GM19467 (cell line): ENCODE measurements around the gene ANKRD60.

Source experiments
- ATAC-seq: cut with Tn5 transposase; IDR thresholded peaks from one replicate; pipeline ENCODE4 v1.9.1; 2021; ENCODE audit warnings: mild to moderate bottlenecking, moderate library complexity; ENCODE audit not compliant: unreplicated experiment

Gene ANKRD60, protein sequence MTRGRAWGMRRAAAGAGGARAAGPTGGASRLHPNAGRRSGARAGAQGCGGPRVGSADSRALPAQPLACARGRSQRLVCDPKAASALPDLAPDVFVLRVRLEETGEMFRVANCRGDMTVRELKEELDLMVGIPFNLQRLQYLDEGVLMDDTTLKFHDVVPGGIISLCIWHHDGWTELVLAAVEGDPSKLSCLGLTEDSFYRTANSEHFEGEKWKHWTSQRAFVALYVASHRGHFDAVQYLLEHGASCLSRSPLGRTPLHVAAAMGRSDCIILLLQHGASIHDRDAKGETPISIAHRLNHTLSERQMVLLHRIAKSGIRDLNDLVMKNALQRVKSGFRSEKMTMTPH

GRCh38 chr20:58228484-58229197 is at the start of gene ANKRD60:
ANKRD60 (minus strand) TSS chr20:58228653; CDS start chr20:58228653, 0 bp downstream.
- no peak for ATAC-seq

DNA sequence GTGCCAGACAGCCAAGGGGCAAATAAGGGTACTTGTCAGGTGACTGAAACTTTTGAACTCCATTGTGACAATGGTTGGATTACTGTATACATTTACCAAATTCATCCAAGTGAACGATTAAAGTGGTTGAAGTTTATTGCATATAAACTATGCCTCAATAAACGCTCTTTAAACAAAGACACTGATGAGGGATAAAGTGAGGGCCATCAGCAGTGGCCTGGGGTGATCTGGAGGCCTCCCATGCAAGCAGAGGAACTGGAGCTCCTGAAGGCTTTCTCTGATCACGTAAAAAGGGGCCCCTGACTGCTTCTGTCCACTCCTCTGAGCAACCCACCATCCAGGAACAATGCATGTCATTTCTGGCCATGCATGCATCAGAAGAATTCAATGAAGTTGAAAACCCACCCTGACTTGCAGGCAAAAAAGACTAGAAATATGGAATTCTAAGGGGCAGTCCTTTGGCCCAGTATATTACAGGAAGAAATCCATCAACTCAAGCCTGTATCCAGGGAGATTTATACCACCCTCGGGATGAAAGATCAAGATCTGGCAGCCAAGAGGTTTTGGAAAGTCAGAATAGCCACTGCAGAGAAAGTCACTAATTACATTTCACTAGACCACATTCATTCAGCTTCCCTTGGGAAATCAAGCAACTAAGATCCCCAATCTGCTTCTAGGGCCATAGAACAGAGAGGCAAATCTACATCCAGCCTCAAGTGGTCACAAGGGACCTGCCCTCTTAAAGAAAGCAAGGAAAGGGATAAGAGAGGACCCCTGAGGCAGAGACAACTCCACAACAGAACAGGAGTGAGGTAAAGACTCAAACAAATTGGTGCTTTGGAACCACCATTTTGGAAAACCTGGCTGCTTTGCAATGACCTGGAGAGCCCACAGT is 49.4 kb upstream of the ANKRD60 start:
- ATAC-seq, result no peak

- ATAC-seq, result no peak
Observed at GRCh38 chr20:58277107-58277506, 48.7 kb upstream of the ANKRD60 start.

DNA sequence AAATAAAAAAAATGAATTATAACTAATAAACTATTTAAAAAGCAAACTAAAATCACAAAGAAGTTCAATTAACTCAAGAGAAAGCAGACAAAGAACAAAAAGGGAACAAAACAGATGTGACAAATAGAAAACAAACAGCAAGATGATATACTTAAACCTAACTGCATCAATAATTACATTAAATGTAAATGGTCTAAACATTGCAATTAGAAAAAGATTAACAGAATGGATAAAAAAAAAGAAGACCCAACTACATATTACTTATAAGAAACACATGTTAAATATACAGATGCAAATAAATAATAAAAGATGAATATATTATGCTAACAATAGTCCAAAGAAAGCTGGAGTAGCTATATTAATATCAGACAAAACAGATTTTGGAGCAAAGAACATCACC is 45.9 kb upstream of the ANKRD60 start:
- ATAC-seq, result no peak

DNA sequence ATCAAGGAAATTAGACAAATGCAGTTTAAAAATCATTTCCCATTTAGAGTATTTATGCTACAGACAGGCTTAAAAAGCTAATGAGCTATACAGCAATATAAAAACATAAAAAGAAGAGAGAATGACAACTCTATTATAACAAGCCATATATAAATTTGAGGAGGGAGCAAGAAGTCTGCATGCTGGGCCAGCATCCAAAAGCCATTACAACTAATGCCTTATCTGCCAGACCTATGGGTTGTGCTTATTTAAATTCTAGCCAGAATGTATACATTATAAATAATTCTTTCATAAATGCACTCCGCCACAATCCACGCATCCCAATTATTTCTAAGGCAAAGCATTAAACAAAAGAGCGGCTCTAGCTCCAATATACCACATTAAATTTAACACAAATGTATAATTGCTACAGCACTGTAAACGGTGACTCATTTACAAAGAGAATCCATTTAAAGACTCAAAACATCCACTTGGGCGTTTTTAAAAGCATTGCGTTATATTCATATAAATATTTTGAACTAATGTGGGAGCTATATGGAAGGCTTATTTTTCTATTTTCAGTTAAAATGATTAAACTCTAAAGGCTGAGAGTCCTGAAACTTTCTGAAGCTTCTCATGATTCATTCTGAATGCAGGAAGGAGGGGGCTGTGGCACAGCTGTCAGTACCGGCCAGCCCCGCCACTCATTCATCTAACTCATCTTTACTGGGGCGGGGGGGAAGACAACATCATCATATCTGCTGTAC is 43.3 kb upstream of the ANKRD60 start:
- ATAC-seq, result no peak

- no peak for ATAC-seq
Observed at GRCh38 chr20:58268936-58269619, 40.6 kb upstream of the ANKRD60 start.

DNA sequence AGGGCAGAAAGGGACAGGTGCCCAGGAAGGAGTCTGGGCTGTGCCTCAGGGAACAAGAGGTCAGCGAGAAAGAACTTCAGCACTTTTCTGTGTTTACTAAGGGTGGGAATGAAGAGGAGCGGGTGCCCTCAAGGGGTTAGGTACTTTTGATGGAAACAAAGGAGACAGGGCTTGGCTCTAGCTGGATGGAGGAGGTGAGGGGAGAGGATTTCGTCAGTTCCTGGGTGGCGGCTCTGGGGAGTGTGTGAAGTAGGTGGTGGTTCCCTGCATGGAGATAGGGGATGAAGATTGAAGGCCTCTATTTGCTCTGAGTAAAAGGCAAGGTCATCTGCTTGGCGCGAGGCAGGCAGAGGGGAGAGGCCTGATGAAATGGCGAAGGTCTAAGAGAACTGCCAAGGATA is 40.0 kb upstream of the ANKRD60 start:
- no peak for ATAC-seq

GRCh38 chr20:58267389-58268215 is 39.1 kb upstream of the ANKRD60 start:
- ATAC-seq, result no peak

GRCh38 chr20:58264271-58264670 is 35.8 kb upstream of the ANKRD60 start:
- no peak for ATAC-seq

- no peak for ATAC-seq
Observed at GRCh38 chr20:58261660-58262059, 33.2 kb upstream of the ANKRD60 start.

- ATAC-seq, result no peak
Observed at GRCh38 chr20:58260006-58260405, 31.6 kb upstream of the ANKRD60 start.

- no peak for ATAC-seq
Observed at GRCh38 chr20:58256842-58257241, 28.4 kb upstream of the ANKRD60 start.

DNA sequence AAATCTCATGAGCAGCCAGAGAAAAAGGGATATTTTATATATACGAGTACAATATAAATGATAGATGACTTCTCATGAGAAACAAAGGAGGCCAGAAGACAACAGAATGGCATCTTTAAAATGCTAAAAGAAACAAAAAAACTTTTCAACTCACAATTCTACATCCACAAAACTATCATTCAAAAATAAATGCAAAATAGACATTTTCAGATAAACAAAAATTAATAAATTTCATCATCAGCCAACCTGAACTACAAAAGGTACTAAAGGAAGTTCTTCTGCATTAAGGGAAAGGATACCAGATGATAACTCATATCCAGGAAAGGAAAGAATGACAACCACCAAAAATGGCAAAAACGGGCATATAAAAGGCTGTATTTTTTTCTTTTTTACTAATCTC is 27.9 kb upstream of the ANKRD60 start:
- ATAC-seq, result no peak

DNA sequence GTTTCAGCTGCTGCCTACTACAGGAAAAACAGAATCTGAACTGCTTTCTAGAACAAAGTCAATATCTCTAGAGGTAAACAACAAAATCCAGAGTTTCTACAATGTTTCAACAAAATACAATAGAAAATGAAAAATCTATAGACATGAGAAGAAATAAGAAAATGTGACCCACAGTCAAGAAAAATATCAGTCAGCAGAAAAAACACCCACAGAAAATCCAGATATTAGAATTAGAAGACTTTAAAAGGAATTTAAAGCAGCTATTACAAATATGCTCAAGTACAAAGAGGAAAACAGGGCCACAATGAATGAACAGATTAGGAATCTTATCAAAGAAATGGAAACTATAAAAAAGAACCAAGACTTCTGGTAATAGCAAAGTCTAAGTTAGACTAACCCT is 26.4 kb upstream of the ANKRD60 start:
- ATAC-seq, result no peak

GRCh38 chr20:58251979-58252591 is 23.6 kb upstream of the ANKRD60 start:
- ATAC-seq, result no peak

DNA sequence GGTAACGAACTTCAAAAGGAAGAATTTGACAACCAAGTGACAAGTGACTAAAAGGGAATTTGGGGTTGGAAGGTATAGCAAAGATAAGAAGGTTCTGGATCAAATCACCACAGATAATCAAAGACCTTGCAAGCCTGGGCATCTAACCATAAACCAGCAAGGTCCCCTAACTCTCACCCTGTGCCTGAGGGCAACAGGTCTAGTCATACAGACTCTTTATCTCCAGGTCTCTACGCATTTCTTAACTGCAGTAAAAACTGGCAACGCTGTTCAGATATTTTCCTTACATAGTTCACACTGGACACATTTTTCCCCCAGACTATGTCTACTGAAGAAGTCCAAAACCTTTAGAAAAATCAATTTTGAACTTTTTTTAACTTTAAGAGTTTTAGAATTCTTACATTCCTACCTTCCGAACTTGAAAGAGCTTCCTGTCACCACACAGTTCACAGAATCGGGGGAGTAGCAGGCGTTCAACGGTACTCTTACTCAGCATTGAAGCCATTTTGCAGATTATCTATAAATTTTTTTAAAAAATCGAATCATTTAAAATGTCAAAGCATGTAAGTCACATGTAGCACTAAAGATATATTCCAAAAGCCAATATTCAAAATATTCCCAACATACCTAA is 23.0 kb upstream of the ANKRD60 start:
- no peak for ATAC-seq

DNA sequence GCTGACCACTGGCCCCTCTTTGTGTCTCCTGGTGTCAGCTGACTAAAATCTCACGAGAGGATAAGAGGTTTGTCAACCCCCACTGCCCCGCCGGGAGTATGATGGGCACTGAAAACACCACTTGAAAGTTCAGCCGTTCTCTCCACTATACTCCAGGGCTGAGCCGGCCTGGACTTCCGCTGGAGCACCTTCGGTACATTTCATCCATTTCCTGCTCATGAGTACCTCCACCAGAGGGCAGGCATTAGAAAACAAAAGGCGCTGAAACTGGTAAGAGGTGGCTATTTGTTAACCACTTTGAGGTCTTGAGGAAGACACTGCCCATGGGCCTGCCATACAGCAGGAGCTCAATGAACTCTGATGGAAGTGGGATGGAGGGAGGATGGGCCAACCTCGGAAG is 17.9 kb upstream of the ANKRD60 start:
- ATAC-seq, result no peak

GRCh38 chr20:58245931-58246330 is 17.5 kb upstream of the ANKRD60 start:
- ATAC-seq, result no peak
